ENCODE data around the gene EFCC1. TPM values are rescaled to one million over a fixed set of nuclear protein-coding genes. Genes with fewer than 3 reads are reported as not detected.
"Not testable (repeated sequence)": the region's sequence is repeated elsewhere in the genome, so short reads cannot be mapped to it uniquely, and the experiment has no call there.

Gene EFCC1
- total RNA-seq, 2 experiments from 2014 or later, result 0.10 to 0.17 TPM

GRCh38 chr3:129084501-129084900, 83.4 kb downstream of the EFCC1 start:
- ChIA-PET POLR2A (interaction anchor here (0.6 to 0.8 kb wide), 2 partner anchors 146 to 165 kb away, joined by 3 to 4 read pairs; no protein-coding TSS in a partner anchor), CTCF (interaction anchor here (0.6 kb wide), 1 partner anchor 13 kb away, joined by 3 read pairs; no protein-coding TSS in a partner anchor)

- ChIA-PET CTCF (interaction anchor here (0.6 kb wide), 1 partner anchor 60 kb away, joined by 3 read pairs; no protein-coding TSS in a partner anchor), POLR2A (no interaction called here)
These were observed 84.1 kb downstream of the EFCC1 start for GRCh38 chr3:129085165-129085715.

GRCh38 chr3:129085818-129086217, 84.7 kb downstream of the EFCC1 start:
- ChIA-PET CTCF (no interaction called here), POLR2A (no interaction called here)

GRCh38 chr3:129087138-129087702, 86.1 kb downstream of the EFCC1 start:
- POLR2A ChIA-PET, result no interaction called here
- CTCF ChIA-PET, result no interaction called here

GRCh38 chr3:129087904-129088303, 86.8 kb downstream of the EFCC1 start:
- CTCF ChIA-PET, POLR2A ChIA-PET: not testable (repeated sequence)

GRCh38 chr3:129088312-129088711, 87.2 kb downstream of the EFCC1 start:
- CTCF ChIA-PET, POLR2A ChIA-PET: not testable (repeated sequence)

Other genes starting within 250 kb of the EFCC1 start
- 10 to 100 TPM; 47.4 to 56.1 TPM for gene ACAD9, start 121.7 kb upstream of the EFCC1 start, total RNA-seq
- gene CFAP92, start 7.2 kb upstream of the EFCC1 start, total RNA-seq, result under 1 TPM; 0.06 to 0.11 TPM
- not detected for gene GP9, start 59.5 kb downstream of the EFCC1 start, total RNA-seq
- gene RAB43, start 120.5 kb downstream of the EFCC1 start, total RNA-seq, result 10 to 100 TPM; 25.2 to 32.5 TPM
- gene ISY1, start 159.8 kb downstream of the EFCC1 start, total RNA-seq, result 10 to 100 TPM; 80.1 to 89.7 TPM
- gene CNBP, start 182.6 kb downstream of the EFCC1 start, total RNA-seq, result 100 to 1,000 TPM; 427 to 439 TPM
- 100 to 1,000 TPM; 137 to 139 TPM for gene COPG1, start 248.3 kb downstream of the EFCC1 start, total RNA-seq

Data from activated CD8-positive, alpha-beta memory T cell treated with anti-CD3 and anti-CD28 coated beads for 36 hours (primary cell).